ENCODE results near the gene AIRE.
"Not testable (repeated sequence)": the region's sequence is repeated elsewhere in the genome, so short reads cannot be mapped to it uniquely, and the experiment has no call there.

The AIRE gene

GRCh38 chr21:44292812-44293195 is 7.1 kb downstream of the AIRE start:
- no peak for DNase-seq

- DNase-seq = no peak
These were observed 8.0 kb downstream of the AIRE start for GRCh38 chr21:44293551-44294231.

- no peak for DNase-seq
These were observed 8.9 kb downstream of the AIRE start for GRCh38 chr21:44294391-44295162.

- no peak for DNase-seq
These were observed 9.5 kb downstream of the AIRE start for GRCh38 chr21:44295163-44295573.

- no peak for DNase-seq
These were observed 10.0 kb downstream of the AIRE start for GRCh38 chr21:44295646-44296045.

- DNase-seq = no peak
These were observed 10.4 kb downstream of the AIRE start for GRCh38 chr21:44296103-44296519.

- no peak for DNase-seq
These were observed 11.2 kb downstream of the AIRE start for GRCh38 chr21:44296916-44297315.

- peak; percentile 61 for DNase-seq
These were observed 12.0 kb downstream of the AIRE start for GRCh38 chr21:44297525-44298290.

- no peak for DNase-seq
These were observed 12.6 kb downstream of the AIRE start for GRCh38 chr21:44298301-44298700.

- DNase-seq = no peak
These were observed 13.4 kb downstream of the AIRE start for GRCh38 chr21:44299085-44299457.

- peak; percentile 50 for DNase-seq
These were observed 14.0 kb downstream of the AIRE start, which contains the start of gene PFKL for GRCh38 chr21:44299458-44300261. Gene PFKL, plus strand, starts transcription at chr21:44300053. Its CDS starts 53 bp downstream, at chr21:44300106.

- DNase-seq = peak; percentile 10
These were observed 14.7 kb downstream of the AIRE start for GRCh38 chr21:44300262-44300959.

- DNase-seq = no peak
These were observed 15.5 kb downstream of the AIRE start for GRCh38 chr21:44301141-44301540.

- no peak for DNase-seq
These were observed 16.3 kb downstream of the AIRE start for GRCh38 chr21:44301961-44302406.

GRCh38 chr21:44302573-44303401 is 17.1 kb downstream of the AIRE start:
- not testable (repeated sequence) for DNase-seq

- DNase-seq = no peak
These were observed 17.9 kb downstream of the AIRE start for GRCh38 chr21:44303490-44303981.

- DNase-seq = no peak
These were observed 18.4 kb downstream of the AIRE start for GRCh38 chr21:44304011-44304616.

- peak; percentile 25 for DNase-seq
These were observed 19.2 kb downstream of the AIRE start for GRCh38 chr21:44304877-44305293.

GRCh38 chr21:44305691-44306090 is 20.0 kb downstream of the AIRE start:
- no peak for DNase-seq

Data from NCI-H1105 (cell line).